Neural cell (in vitro differentiated cells): ENCODE results near the gene CLASP1. TPM values are rescaled to one million over a fixed set of nuclear protein-coding genes. Genes with fewer than 3 reads are reported as not detected.

Experiments
- H2AFZ ChIP-seq: fragments of 200-600, 300-800 bp; sonication (generic), shearing (Covaris generic); 2 replicates; pipeline ENCODE4 v1.6.0; 2014; ENCODE audit warnings: low read depth, mild to moderate bottlenecking, antibody characterized with exemption, low read length, moderate library complexity
- H3F3A ChIP-seq: fragments of 200-600 bp; shearing (Covaris generic); 2 replicates; pipeline ENCODE4 v1.6.1; 2016; ENCODE audit warnings: mild to moderate bottlenecking, moderate library complexity, mixed read lengths, antibody characterized with exemption, low read length; ENCODE audit not compliant: insufficient read depth, poor library complexity, severe bottlenecking
- H3K27ac ChIP-seq: fragments of 200-600, 300-800 bp; sonication (generic), shearing (Covaris generic); 2 replicates; pipeline ENCODE4 v1.5.1; 2014; ENCODE audit warnings: mild to moderate bottlenecking, low read length, moderate library complexity
- H3K27me3 ChIP-seq: fragments of 300-800, 200-600 bp; sonication (generic), shearing (Covaris generic); 2 replicates; pipeline ENCODE4 v1.6.0; 2014; ENCODE audit warnings: mild to moderate bottlenecking, low read depth, low read length, moderate library complexity; ENCODE audit not compliant: insufficient read depth
- H3K36me3 ChIP-seq: fragments of 300-800, 200-600 bp; sonication (generic), shearing (Covaris generic); 2 replicates; pipeline ENCODE4 v1.5.1; 2014; ENCODE audit warnings: mild to moderate bottlenecking, antibody characterized with exemption, low read length, moderate library complexity; ENCODE audit not compliant: insufficient read depth
- H3K4me2 ChIP-seq: fragments of 300-800, 200-600 bp; sonication (generic), shearing (Covaris generic); 2 replicates; pipeline ENCODE4 v1.6.0; 2014; ENCODE audit warnings: mild to moderate bottlenecking, low read length
- H3K4me3 ChIP-seq: fragments of 300-800, 200-600 bp; sonication (generic), shearing (Covaris generic); 2 replicates; pipeline ENCODE4 v1.5.1; 2014; ENCODE audit warnings: mild to moderate bottlenecking, low read length, moderate library complexity
- H3K79me2 ChIP-seq: fragments of 200-600 bp; shearing (Covaris generic); replicated peaks from 2 replicates; pipeline ENCODE4 v1.6.0; 2014; ENCODE audit warnings: mild to moderate bottlenecking, low read length, moderate library complexity; ENCODE audit not compliant: insufficient read depth
- H3K9ac ChIP-seq: fragments of 300-800, 200-600 bp; sonication (generic), shearing (Covaris generic); 2 replicates; pipeline ENCODE4 v1.6.1; 2016; ENCODE audit warnings: mild to moderate bottlenecking, low read length, mixed read lengths
- H3K9me2 ChIP-seq: fragments of 200-600 bp; shearing (Covaris generic); 2 replicates; pipeline ENCODE4 v1.6.1; 2016; ENCODE audit warnings: mild to moderate bottlenecking, low read length, mixed read lengths; ENCODE audit not compliant: insufficient read depth
- H3K9me3 ChIP-seq: fragments of 200-600, 300-800 bp; sonication (generic), shearing (Covaris generic); 2 replicates; pipeline ENCODE4 v1.6.1; 2016; ENCODE audit warnings: mild to moderate bottlenecking, mixed run types, low read length, moderate library complexity, mixed read lengths
- H4K20me1 ChIP-seq: fragments of 200-600 bp; shearing (Covaris generic); 2 replicates; pipeline ENCODE4 v1.6.1; 2016; ENCODE audit warnings: mild to moderate bottlenecking, mixed run types; ENCODE audit not compliant: insufficient read depth
- EP300 ChIP-seq: fragments of 450-650 bp; conservative IDR thresholded peaks from 2 replicates; pipeline ENCODE4 v1.6.1; 2014; ENCODE audit warnings: antibody characterized with exemption, mild to moderate bottlenecking, moderate library complexity; ENCODE audit not compliant: poor library complexity, severe bottlenecking
- EZH2 ChIP-seq: fragments of 200-600, 300-800 bp; shearing (Covaris generic), sonication (generic); IDR thresholded peaks from 2 replicates; pipeline ENCODE4 v1.6.1; 2014; ENCODE audit warnings: antibody characterized with exemption, low read length, borderline replicate concordance, mild to moderate bottlenecking; ENCODE audit not compliant: insufficient read depth, poor library complexity, severe bottlenecking
- MXI1 ChIP-seq: fragments of 450-650 bp; conservative IDR thresholded peaks from 2 replicates; pipeline ENCODE4 v1.6.1; 2014; ENCODE audit warnings: antibody characterized with exemption, mild to moderate bottlenecking; ENCODE audit not compliant: poor library complexity, severe bottlenecking
- POLR2AphosphoS5 ChIP-seq: IDR thresholded peaks from 2 replicates; pipeline ENCODE4 v1.6.1; 2012
- RAD21 ChIP-seq: fragments of 450-650 bp; conservative IDR thresholded peaks from 2 replicates; pipeline ENCODE4 v1.6.1; 2014; ENCODE audit warnings: antibody characterized with exemption, mild to moderate bottlenecking, moderate library complexity
- SMC3 ChIP-seq: fragments of 450-650 bp; conservative IDR thresholded peaks from 2 replicates; pipeline ENCODE4 v1.6.1; 2014; ENCODE audit warnings: antibody characterized with exemption, mild to moderate bottlenecking, moderate library complexity; ENCODE audit not compliant: poor library complexity
- TAF1 ChIP-seq: IDR thresholded peaks from 2 replicates; pipeline ENCODE4 v1.6.1; 2012; ENCODE audit warnings: low read depth
- polyA plus RNA-seq: library from polyadenylated mRNA; depleted of rRNA; stranded (reverse); fragments of >200 nt; gene quantifications from 2 replicates; pipeline ENCODE4 v1.2.3, GENCODE V29; 2014
- TF ChIP-seq, protein P1 (sequence below): fragments of 450-650 bp; IDR thresholded peaks from 2 replicates; pipeline ENCODE4 v1.5.1; 2014; ENCODE audit warnings: antibody characterized with exemption, mild to moderate bottlenecking, moderate library complexity; ENCODE audit not compliant: poor library complexity, severe bottlenecking
- TF ChIP-seq, protein P2 (sequence below): IDR thresholded peaks from 2 replicates; pipeline ENCODE4 v1.6.1; 2012; ENCODE audit warnings: borderline replicate concordance

CLASP1 gene
- polyA plus RNA-seq, 1 donor from 2014 or later: 41.3 TPM

DNA sequence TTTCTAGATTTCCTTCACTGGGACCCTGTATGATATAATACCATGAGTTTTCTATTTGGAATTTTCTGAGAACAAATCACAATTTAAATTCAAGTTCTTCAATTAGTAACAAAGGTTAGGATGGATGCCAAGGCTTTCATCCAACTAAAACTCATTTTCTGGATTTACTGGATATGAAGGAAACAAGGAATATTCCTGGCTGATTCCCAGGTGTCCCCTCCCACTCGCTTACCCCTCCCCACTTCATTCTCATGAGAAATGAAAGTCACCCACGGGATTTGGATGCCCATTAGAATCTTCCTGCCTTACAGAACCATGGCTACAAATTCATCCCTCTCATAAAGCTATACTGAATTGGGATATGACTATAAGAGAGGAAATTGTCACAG lies 78.6 kb downstream of the CLASP1 start:
- H4K20me1 ChIP-seq: peaks cover 3% of the 10 kb centered on the region
- TF ChIP-seq SMC3: no peak
- no peak for TF ChIP-seq MXI1
- TF ChIP-seq RAD21: no peak
- TF ChIP-seq, protein P1, sequence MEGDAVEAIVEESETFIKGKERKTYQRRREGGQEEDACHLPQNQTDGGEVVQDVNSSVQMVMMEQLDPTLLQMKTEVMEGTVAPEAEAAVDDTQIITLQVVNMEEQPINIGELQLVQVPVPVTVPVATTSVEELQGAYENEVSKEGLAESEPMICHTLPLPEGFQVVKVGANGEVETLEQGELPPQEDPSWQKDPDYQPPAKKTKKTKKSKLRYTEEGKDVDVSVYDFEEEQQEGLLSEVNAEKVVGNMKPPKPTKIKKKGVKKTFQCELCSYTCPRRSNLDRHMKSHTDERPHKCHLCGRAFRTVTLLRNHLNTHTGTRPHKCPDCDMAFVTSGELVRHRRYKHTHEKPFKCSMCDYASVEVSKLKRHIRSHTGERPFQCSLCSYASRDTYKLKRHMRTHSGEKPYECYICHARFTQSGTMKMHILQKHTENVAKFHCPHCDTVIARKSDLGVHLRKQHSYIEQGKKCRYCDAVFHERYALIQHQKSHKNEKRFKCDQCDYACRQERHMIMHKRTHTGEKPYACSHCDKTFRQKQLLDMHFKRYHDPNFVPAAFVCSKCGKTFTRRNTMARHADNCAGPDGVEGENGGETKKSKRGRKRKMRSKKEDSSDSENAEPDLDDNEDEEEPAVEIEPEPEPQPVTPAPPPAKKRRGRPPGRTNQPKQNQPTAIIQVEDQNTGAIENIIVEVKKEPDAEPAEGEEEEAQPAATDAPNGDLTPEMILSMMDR: no peak
- no peak for TF ChIP-seq EP300
- TF ChIP-seq EZH2: no peak
- no peak for TF ChIP-seq TAF1
- TF ChIP-seq POLR2AphosphoS5: no peak
- TF ChIP-seq, protein P2, sequence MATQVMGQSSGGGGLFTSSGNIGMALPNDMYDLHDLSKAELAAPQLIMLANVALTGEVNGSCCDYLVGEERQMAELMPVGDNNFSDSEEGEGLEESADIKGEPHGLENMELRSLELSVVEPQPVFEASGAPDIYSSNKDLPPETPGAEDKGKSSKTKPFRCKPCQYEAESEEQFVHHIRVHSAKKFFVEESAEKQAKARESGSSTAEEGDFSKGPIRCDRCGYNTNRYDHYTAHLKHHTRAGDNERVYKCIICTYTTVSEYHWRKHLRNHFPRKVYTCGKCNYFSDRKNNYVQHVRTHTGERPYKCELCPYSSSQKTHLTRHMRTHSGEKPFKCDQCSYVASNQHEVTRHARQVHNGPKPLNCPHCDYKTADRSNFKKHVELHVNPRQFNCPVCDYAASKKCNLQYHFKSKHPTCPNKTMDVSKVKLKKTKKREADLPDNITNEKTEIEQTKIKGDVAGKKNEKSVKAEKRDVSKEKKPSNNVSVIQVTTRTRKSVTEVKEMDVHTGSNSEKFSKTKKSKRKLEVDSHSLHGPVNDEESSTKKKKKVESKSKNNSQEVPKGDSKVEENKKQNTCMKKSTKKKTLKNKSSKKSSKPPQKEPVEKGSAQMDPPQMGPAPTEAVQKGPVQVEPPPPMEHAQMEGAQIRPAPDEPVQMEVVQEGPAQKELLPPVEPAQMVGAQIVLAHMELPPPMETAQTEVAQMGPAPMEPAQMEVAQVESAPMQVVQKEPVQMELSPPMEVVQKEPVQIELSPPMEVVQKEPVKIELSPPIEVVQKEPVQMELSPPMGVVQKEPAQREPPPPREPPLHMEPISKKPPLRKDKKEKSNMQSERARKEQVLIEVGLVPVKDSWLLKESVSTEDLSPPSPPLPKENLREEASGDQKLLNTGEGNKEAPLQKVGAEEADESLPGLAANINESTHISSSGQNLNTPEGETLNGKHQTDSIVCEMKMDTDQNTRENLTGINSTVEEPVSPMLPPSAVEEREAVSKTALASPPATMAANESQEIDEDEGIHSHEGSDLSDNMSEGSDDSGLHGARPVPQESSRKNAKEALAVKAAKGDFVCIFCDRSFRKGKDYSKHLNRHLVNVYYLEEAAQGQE: no peak
- H3K36me3 ChIP-seq: no peaks in the 10 kb centered on the region
- no peak overlapping the region for H3K4me3 ChIP-seq
- peaks cover 19% of the 10 kb centered on the region for H3K79me2 ChIP-seq
- no peaks in the 10 kb centered on the region for H3K9me2 ChIP-seq
- H3K9me3 ChIP-seq: no peaks in the 10 kb centered on the region
- H3K27ac ChIP-seq: no peak overlapping the region
- no peak overlapping the region for H2AFZ ChIP-seq
- H3F3A ChIP-seq: no peaks in the 10 kb centered on the region
- H3K9ac ChIP-seq: no peak overlapping the region
- no peak overlapping the region for H3K4me2 ChIP-seq
- no peaks in the 10 kb centered on the region for H3K27me3 ChIP-seq

DNA sequence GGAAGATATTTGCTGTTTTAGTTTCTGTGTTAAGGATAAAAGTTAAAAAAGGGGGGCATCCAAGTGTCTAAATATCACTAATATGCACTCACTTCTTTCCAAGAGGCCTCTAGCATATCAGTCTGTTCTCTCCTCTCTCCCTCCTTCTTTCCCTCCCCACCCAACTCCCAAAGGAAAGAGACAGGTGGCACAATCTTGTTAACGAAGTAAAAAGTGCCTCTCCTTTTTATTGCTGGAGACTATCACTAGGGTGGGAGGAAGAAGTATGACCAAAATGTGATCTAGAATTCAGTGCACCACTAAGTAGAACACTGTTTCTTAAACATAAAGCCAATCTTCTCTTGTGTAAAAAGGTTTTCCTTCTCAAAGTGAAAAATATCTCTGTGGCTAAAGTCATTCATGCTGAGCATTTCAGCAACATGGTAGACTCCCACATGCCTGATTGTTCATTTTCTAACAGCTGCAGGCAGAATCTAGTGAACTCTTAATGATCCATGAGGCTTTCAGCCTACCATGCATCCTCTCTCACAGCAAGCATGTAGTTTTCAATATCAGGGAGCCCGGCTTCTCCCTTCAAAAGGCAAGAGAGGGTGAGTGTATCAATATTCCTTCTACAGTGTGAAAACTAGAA lies 79.1 kb downstream of the CLASP1 start:
- Histone ChIP-seq H3K79me2 (peaks cover 15% of the 10 kb centered on the region), H4K20me1 (peaks cover 3% of the 10 kb centered on the region), H3K9me3 (no peaks in the 10 kb centered on the region), H3K27ac (no peak overlapping the region), H2AFZ (no peak overlapping the region), H3F3A (no peaks in the 10 kb centered on the region), H3K27me3 (no peaks in the 10 kb centered on the region), H3K9me2 (no peaks in the 10 kb centered on the region), H3K4me3 (no peak overlapping the region), H3K9ac (no peak overlapping the region), H3K36me3 (no peaks in the 10 kb centered on the region), H3K4me2 (no peak overlapping the region)
- TF ChIP-seq RAD21: no peak
- TF ChIP-seq, protein P1: no peak
- no peak for TF ChIP-seq EP300
- no peak for TF ChIP-seq SMC3
- TF ChIP-seq POLR2AphosphoS5: no peak
- TF ChIP-seq EZH2: no peak
- TF ChIP-seq, protein P2: no peak
- no peak for TF ChIP-seq TAF1
- TF ChIP-seq MXI1: no peak
